Measurements from ENCODE around the gene XRCC1. TPM values are rescaled to one million over a fixed set of nuclear protein-coding genes. Genes with fewer than 3 reads are reported as not detected.

XRCC1 gene
- total RNA-seq, 1 experiment from 2014 or later, result 46.8 TPM

Other genes with a start within 250 kb of the XRCC1 start
- not detected in 2 replicates for gene CD177, start 221.8 kb downstream of the XRCC1 start, total RNA-seq (2014; rRNA removed)
- gene TEX101, start 160.6 kb downstream of the XRCC1 start, total RNA-seq (2014; rRNA removed), result not detected in 2 replicates
- gene LYPD3, start 109.9 kb downstream of the XRCC1 start, total RNA-seq (2014; rRNA removed), result 0.17 TPM in 1 of 2 replicates, not detected in the other
- gene PHLDB3, start 70.8 kb downstream of the XRCC1 start, total RNA-seq (2014; rRNA removed), result 7.9 and 10.0 TPM in 2 replicates
- 40.0 and 40.8 TPM in 2 replicates for gene ETHE1, start 48.3 kb downstream of the XRCC1 start, total RNA-seq (2014; rRNA removed)
- 1.5 TPM in 1 of 2 replicates, not detected in the other for gene ZNF575, start 42.3 kb downstream of the XRCC1 start, total RNA-seq (2014; rRNA removed)
- gene PINLYP, start 274 bp upstream of the XRCC1 start, total RNA-seq (2014; rRNA removed), result 0.29 TPM in 1 of 2 replicates, not detected in the other
- 20.1 and 23.2 TPM in 2 replicates for gene IRGQ, start 20.6 kb upstream of the XRCC1 start, total RNA-seq (2014; rRNA removed)
- 18.3 and 20.3 TPM in 2 replicates for gene ZNF576, start 21.1 kb upstream of the XRCC1 start, total RNA-seq (2014; rRNA removed)
- gene SRRM5, start 36.6 kb upstream of the XRCC1 start, total RNA-seq (2014; rRNA removed), result 0.11 TPM in 1 of 2 replicates, not detected in the other
- 56.8 and 58.4 TPM in 2 replicates for gene ZNF428, start 44.1 kb upstream of the XRCC1 start, total RNA-seq (2014; rRNA removed)
- gene CADM4, start 64.3 kb upstream of the XRCC1 start, total RNA-seq (2014; rRNA removed), result 0.69 TPM in 1 of 2 replicates, not detected in the other
- gene PLAUR, start 94.6 kb upstream of the XRCC1 start, total RNA-seq (2014; rRNA removed), result 128 and 170 TPM in 2 replicates
- not detected in 2 replicates for gene IRGC, start 140.5 kb upstream of the XRCC1 start, total RNA-seq (2014; rRNA removed)
- gene SMG9, start 179.4 kb upstream of the XRCC1 start, total RNA-seq (2014; rRNA removed), result 17.3 and 18.9 TPM in 2 replicates
- 1.0 and 2.1 TPM in 2 replicates for gene KCNN4, start 205.4 kb upstream of the XRCC1 start, total RNA-seq (2014; rRNA removed)
- gene LYPD5, start 226.9 kb upstream of the XRCC1 start, total RNA-seq (2014; rRNA removed), result not detected in 2 replicates